T-helper 2 cell treated with Interferon-gamma antibody and Interleukin-4, amounts not matched to agents 100 ng/mL and 5 ng/mL, for 36 hours (primary cell): ENCODE results near the gene FCN3. TPM values are rescaled to one million over a fixed set of nuclear protein-coding genes. Genes with fewer than 3 reads are reported as not detected.

Source experiments
- intact Hi-C: fragments of 100-400 bp; cut with micrococcal nuclease; formaldehyde crosslinking; loops from one replicate; pipeline ENCODE4 v1.15.1; 2023
- total RNA-seq: library from RNA; stranded (reverse); gene quantifications from 2 replicates; pipeline ENCODE4 v1.2.3, GENCODE V29; 2022

The FCN3 gene
- total RNA-seq, 1 donor from 2014 or later, result not detected

DNA sequence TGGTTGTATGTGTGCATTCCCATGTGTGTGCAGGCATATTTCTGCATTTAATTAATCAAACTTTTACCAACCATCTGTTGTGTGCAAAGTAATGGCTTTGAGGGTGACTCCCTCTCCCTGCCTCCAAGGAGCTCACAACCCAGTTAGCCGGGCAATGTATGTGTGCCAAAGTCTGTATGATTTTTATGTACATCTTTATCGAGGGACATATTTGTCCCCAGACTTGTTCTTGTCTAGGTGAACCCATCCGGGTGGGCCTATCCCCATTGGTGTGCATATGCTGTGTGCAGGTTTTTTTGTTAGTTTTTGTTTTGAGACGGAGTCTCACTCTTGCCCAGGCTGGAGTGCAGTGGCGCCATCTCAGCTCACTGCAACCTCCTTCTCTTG lies 31.0 kb downstream of the FCN3 start:
- intact Hi-C loops, result loop anchor here (1.0 kb wide), 1 partner anchor 14 kb away; no protein-coding TSS in a partner anchor

DNA sequence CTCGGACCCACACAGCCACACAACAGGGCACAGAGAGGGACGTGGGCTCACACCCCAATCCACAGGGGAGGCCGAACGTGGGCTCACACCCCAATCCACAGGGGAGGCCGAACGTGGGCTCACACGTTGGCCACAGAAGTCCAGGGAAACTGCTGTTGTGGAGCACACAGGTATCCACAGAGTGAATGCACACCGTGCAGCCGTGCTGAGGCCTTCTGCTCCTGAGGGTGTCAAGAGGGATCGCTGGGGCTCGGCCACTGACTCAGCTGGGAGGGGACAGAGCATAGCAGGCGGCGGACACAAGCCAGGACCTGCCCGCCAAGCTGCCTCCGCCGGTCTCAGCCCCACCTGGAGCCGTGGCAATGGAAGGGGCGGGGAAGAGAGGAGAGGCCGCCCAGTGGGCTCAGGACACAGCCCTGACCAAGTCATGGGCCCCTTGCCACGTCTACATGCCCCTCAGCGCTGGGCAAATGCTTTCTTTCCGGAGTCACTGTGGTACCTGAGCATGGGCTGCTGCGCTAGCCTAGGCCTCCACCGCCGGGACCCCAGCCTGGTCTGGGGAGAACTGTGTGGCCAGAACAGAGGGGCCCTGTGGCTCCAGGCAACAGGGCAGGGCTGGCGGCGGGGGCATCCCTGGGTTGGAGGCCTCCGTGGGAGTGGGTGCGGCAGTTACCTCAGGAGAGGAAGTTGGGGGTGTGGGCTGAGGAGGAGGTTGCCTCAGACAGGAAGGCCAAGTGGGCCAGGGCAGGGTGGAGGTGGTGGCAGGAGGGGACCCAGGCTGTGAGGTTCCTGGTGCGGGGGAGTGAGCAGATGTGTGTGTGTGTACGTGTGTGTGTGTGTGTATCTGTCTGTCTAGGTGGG lies 31.6 kb downstream of the FCN3 start:
- intact Hi-C loops, result loop anchor here (1.0 kb wide), 1 partner anchor 14 kb away; no protein-coding TSS in a partner anchor

DNA sequence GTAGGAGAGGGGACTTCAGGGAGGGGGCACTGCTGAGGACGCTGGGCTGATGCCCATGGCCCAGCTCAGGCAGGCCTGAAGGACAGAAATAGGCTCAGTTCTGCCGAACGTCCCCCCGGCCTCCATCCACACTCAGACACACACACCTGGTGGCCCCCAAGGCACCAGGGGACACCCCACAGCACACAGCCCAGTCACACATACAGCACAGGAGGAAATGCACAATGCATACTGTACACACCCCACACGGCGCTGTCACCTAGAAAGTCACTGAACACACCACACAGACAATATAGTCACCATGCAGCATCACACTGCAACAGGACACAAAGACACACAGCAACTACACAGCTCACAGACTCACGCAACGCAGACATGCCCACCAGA lies 32.2 kb downstream of the FCN3 start:
- intact Hi-C loops, result no loop called here

DNA sequence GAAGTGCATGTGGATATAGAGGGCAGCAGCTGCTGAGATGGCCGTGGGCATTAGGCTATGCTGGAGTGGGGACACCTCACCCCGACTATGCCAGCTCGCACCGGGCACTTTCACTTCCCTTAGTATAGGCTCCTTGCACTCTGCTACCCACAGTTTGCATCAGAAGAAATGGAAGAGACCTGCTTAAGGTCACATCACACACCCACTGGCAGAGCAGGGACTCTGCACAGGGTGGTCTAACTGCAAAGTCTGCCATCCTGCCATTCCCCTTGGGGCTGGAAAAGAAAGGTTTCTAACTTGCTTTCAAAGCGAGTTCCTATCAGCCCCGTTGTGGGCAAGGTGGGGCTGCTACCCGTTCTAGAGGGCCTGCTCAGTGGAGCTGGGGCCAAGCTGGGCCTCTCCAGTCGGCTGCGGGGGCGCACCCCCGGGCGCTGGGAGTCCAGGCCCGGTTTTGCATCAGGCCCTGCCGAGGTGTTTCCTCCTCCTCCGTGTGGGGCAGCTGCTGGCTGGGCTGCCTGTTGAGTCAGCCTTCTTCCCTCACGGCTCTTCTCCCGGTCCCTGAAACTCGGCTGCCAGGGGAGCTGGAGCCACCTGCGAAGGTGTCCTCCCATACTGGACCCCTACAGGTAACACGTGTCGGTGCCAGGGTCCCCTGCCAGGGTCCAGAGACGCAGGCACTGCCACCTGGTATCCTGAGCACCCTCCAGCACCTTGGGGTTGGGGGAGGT lies 32.9 kb downstream of the FCN3 start, which contains the start of gene SYTL1:
Gene SYTL1, plus strand, starts transcription at position 498 of the 728 bp plus-strand sequence. CDS start 3,313 bp downstream, outside the sequence.
- intact Hi-C loops, result loop anchor here (1.0 kb wide), 1 partner anchor 19 kb away; the partner anchor contains the start of gene TMEM222

DNA sequence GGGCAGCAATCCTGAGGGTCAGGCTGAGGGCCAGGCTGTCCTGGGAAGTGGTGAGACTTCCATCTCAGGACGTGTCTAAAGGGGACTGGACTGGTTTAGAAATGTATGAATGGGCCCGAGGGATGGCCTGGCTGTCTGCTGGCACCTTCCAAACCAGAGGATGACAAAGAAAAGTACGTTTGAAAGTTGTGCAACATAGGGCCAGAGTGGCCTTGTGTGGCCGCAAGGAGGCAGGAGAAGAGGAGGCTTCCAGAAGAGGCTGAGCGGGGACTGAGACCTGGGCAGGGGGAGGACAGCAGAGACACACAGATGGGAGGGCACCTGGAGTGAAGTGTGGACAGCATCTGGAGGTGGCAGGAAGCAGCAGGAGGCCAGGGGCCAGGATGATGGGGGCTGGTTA lies 35.4 kb downstream of the FCN3 start:
- intact Hi-C loops, result no loop called here

DNA sequence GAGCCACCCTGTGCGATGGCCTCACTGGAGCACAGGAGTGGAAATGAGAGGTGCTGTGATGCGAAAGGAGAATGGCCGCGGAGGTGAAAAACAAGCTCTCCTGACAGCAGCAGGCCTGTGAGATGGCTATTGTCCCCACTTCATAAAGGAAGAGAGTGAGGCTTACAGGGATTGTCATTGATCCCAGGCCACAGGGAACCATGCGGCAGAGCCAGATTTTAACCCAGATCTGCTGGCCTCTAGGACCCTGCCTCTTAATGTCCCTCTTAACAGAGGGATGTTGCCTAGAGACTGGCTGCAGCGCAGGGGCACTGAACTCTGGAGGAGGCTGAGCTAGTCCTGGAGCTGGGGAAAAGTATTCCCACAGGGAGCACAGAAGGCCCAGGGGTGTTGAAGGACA lies 35.9 kb downstream of the FCN3 start:
- intact Hi-C loops, result no loop called here

DNA sequence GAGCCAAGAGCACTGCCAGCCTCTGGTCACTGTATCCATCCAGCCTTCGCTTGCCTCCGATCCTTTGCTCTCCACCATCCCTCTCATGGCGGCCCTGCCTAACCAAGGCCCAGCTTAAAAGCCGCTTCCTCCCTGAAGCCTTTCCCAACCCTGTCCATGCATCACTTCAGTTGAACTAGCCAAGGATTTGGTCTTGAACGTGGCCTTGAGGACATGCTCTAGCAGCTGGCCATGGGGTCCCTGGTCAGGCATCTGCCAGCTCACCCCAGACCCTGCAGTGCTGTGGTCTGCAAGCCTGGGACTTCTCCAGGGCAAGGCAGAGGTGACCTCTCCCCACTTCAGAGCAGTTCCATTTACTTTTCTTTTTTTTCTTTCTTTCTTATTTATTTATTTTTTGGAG lies 37.9 kb downstream of the FCN3 start:
- intact Hi-C loops, result no loop called here

DNA sequence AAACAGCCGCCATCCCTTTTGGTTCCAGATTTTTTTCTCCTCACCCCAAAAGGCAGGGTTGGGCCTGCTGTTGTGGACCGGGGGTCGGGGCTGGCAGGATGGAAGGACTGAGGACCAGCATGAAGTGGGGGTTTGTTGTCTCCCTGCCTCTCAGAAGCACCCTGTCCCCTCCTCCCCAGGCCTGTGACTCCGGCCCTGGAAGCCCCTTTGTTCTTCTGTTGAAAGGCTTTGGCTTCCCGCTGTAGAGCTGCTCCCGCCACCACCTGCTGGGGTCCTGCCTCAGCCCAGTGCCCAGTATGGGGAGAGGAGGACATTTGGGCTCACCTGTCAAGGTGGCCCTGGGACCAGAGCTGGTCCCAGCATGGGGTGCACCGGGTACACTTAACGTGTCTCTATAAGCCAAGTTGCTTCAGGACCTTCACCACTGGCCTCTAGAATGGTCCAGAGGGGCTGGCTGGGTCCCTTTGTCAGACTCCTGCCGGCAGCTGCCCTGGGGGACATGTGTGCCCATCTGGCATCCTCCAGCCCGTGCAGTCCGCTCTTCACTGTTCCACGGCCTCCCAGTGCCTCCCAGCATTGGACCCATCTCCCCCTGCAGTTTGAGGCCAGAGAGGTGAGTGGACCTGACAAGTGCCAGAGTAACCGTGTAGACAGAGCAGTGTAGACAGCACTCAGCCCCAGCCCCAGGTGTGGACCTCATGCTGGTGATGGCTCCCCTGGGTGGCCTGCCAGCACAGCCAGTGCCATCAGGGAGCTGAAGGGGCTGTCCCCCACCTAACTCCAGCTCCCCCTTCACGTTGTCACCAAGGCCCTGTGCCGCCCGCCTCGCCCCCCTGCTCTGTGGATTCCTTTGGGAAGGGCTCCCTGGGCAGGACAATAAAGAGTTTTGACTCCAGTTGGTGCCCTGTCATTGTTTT lies 38.9 kb downstream of the FCN3 start:
- intact Hi-C loops, result no loop called here

DNA sequence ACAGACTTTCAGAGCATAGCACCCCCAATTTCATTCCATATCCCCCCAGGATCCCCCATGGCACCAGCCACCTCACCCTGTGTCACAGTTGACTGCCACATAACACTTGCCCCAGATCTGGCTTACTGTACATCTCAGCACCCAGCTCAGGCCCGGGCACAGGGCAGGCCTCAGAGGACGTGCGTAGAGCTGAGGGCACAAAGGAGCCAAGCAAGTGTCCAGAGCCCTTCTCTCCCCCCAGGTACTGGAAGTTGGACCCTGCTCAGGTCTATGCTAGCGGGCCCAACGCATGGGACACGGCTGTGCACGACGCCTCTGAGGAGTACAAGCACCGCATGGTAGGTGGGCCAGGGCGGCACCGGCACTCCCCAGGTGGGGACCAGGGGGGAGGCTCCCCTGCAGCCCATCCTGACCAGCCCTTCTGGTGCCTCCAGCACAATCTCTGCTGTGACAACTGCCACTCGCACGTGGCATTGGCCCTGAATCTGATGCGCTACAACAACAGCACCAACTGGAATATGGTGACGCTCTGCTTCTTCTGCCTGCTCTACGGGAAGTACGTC lies 40.8 kb downstream of the FCN3 start:
- intact Hi-C loops, result loop anchor here (2.0 kb wide), 1 partner anchor 61 kb away; no protein-coding TSS in a partner anchor

DNA sequence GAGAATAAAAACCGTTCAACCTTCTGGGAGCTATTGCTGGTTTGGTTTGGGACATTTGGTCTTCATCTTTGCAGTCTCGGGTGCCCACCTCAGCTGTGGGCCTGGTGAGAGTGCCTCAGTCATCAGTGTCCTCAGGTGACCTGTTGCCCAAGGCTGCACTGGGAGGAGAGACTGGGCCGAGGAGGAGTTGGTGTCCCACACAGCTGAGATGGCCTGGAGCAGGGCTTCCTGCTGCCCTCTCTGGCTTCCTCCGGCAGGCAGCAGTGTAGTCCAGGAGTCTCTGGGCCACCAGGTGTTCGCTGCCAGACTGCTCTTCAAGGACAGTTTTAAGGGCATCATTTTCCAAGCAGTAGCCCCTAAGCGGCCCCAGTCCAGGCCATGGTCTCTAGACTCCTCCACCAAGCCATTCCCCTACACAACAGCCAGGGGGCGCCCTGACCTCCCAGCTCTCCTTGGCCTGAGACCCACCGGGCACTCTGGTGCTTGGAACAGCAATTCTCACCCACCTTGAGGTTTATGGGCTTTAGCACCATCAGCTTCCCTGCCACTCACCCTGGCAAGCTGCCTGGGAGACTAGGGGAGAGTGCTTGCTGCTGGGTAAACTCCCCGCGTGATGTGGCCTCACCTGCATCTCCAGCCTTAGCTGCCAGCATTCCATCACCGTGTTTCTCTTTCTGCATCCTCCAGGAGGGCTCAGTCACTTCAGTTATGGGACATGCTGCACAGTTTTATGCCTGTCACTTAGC lies 41.9 kb downstream of the FCN3 start:
- intact Hi-C loops, result loop anchor here (2.0 kb wide), 1 partner anchor 62 kb away; no protein-coding TSS in a partner anchor

DNA sequence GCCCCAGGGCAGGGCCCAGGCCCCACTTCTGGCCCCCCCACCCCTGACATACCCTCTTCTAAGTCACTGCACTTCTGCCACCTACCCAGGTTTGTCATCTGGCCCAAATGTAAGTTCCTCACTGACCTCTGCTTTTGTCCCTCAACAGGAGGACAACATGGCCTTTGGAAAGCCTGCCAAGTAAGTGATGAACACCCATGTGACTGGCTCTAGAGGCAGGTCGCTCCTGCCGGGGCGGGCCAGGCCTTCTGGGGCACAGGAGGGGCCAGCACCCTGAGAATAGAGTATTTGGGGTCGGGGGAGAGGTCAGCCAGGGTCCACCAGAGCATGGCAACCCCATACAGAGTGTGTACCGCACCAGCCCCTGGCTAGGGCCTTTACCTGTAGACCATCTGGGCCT lies 42.7 kb downstream of the FCN3 start:
- intact Hi-C loops, result loop anchor here (2.0 kb wide), 1 partner anchor 63 kb away; no protein-coding TSS in a partner anchor

DNA sequence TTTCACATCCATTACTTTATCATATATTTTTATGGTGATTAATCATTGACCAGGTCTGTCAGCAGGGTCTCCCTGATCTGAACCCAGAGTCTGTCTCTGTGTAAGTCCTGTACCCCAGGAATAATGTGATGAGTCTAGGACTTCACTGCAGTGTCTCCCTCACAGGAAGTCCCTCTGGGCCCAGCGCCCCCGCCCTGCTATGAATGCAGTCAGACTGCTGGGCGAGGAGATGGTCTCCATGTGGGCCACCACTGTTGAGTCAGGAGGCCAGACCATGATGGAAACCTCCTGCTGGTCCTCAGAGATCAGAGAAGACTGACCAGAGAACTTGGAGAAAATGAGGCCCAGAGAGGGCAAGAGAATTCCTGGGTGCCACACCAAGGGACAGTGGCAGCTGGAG lies 43.2 kb downstream of the FCN3 start:
- intact Hi-C loops, result no loop called here

DNA sequence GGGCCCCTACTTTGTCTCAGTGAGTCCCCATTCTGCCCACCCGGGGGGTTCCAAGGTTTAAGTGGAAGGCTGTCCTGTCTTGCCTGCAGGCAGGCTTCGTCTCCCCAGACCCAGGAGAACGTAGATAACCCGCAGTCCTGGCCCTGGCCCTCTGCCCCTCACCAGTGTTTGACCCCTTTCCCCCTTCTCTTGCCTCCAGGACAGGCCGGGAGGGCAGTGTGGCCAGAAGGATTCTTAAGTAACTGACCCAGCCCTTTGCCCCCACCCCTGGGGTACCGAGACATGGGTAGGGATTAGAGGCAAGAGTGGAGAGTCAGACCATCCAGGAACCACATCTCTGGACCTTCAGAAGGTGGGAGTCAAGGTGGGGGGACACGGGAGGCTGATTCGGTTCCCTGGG lies 43.8 kb downstream of the FCN3 start:
- intact Hi-C loops, result no loop called here

DNA sequence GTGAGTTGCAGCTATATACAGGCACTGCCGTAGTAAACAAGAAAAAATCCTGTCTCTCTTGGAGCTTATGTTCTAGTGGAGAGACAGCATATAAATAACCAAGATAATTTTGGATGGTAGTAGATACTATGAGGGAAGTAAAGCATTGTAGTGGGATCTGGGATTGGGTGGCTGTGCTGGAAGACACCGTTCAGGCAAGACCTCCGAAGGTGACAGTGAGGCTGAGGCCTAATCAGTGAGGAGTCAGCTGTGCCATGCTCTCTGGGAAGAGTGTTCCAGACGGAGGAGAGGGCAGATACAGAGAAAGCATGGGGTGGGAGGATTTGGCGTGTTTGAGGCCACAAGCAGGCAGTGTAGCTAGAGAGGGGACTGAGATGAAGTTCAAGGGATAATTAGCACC lies 46.7 kb downstream of the FCN3 start:
- intact Hi-C loops, result no loop called here

DNA sequence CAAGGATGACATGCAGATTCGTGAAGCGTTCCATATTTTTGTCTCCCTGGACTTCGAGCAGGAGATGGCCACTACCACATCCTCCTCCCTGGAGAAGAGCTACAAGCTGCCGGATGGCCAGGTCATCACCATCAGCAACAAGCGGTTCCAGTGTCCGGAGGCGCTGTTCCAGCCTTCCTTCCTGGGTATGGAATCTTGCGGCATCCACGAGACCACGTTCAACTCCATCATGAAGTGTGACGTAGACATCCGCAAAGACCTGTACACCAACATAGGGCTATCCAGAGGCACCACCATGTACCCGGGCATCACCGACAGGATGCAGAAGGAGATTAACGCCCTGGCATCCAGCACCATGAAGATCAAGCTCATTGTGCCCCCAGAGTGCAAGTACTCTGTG lies 49.3 kb downstream of the FCN3 start:
- intact Hi-C loops, result no loop called here

DNA sequence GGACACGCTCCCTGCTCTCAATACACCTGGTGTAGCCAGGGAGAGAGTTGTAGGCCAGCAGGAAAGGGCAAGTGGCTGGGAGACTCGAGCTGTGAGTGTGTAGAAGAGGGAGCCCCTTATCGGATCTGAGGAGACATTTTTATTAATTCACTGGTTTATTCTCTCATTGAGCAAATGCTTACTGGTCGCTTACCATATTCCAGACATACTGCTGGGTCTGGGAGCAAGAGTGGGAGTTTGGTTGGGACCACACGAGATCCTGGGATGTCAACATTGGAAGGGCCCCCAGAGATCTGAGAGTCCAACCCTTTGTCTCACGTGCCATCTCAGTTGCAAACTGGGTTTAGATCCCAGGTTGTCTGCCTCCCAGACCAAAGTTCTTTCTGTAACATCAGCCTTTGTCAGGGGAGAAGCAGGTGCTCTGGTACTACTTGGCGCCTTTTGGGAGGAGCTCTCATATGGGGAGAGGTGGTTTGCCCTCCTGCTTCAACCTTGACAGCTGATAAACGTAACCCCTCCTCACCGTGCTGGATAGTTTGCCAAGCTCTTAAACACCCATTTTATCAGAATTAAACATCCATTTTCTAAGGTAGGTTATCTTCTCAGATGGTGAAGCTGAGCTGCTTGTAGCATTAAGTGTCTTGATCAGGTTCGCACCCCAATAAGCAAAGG lies 51.9 kb downstream of the FCN3 start:
- intact Hi-C loops, result loop anchor here (1.0 to 5.0 kb wide), 5 partner anchors 19 to 350 kb away; partner anchors contain the start of genes AHDC1, GPR3 and IFI6

DNA sequence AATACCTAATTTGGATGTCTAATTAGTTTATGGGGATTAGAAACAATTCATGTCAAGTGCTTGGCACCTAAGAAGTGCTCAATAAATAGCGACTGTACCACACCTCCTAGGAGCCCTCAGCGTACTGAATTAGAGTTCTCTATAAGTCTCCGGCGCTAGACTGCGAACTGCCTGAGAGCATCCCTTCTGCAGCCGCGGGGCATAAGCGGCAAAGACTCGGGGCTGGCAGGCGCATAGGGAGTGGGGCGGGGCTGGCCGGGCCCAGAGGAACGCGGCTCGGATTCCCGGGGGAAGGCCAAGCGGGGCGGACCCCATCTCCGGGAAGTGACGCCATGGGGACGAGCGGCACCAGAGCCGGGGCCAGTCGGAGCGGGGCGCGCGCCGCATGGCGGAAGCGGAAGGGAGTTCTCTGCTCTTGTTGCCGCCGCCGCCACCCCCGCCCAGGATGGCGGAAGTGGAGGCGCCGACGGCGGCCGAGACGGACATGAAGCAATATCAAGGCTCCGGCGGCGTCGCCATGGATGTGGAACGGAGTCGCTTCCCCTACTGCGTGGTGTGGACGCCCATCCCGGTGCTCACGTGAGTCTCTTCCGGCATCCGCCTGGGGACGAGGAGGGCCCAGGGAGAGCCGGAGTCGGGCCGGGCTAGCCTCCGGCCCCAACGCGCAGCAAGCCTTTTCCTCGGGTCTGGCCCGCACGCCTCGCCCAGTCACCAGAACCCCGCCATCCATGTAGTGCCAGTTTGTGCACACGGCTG lies 52.6 kb downstream of the FCN3 start, which contains the start of gene TMEM222:
Gene TMEM222, plus strand, starts transcription at position 351 of the 756 bp plus-strand sequence. Its CDS starts 35 bp downstream, at position 386.
- intact Hi-C loops, result loop anchor here (1.0 to 5.0 kb wide), 6 partner anchors 19 to 350 kb away; partner anchors contain the start of genes AHDC1, GPR3 and IFI6
